Stimulated activated CD8-positive, alpha-beta memory T cell treated with anti-CD3 and anti-CD28 coated beads, Interleukin-7, amount 100 ng/mL, for 1 hour (primary cell): ENCODE results near the gene CHST8.

ENCODE experiments used
- DNase-seq, 2 donors: peaks; one replicate each; pipeline ENCODE4 v3.0.0-alpha.2; 2020; ENCODE audit warnings: low read depth in 2 of 2

CHST8 gene

GRCh38 chr19:33673258-33673875 is 51.6 kb downstream of the CHST8 start:
- DNase-seq, result no peak

DNA sequence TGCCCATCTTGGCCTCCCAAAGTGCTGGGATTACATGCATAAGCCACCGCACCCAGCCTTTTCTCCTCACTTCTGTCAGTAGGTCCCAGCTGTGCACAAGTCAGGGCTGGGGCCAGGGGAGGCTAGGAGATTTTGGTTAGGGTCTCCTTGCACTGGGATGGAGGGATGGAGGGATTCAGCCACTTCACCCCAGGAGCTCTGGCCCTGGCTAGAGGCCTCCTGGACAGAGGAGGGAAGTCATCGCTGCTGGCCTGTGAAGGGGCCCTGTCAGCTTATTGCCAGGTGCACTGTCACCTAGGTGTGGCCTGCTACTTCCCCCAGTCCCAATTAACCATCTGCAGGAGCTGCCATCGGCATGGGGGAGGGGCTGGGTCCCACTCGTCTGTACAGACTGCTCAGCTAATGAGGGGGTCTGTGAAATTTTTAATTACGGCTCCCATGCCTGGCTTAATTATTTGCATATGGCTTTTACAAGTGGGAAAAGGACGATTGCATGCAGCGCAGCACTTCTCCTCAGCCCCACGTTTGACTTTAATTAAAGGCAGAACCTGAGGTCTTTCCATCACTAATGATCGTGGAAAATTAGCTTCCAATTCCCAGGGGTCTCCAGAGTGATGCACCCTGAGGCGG is 52.4 kb downstream of the CHST8 start:
- DNase-seq, result no peak

DNA sequence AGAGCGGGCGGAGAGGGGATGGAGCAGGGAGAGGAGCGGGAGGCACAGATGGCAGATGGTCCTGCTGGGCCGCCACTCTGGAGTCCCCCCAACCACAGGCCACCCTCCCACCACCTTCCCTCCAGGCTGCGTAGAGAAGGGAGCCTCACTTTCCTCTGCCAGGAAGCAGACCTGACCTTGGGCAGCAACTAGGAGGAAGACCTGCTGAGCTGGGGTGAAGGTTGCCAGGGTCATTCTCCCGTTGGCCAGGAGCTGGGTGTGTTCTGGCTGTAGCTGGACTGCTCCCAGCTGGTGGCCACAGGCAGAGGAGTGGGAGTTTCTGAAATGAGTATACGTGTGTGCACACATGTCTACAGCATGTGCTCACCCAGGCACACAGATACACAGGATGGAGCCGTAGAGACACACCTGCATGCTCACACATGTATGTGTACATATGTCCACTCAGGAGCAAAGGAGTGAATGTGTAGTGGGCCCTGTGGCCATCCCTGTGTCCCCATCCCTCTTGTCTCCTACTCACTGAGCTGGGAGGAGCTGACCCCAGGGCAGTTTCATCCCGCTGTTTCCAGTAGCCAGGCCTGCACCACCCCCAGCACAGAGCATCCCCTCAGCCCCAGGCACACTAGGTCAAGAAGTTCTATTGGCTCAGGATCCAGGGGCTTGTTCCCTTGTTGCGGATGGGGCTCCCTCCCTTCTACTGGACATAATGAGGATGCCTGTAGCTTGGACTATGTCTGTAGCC is 53.0 kb downstream of the CHST8 start:
- no peak for DNase-seq

- DNase-seq, result no peak
Observed at GRCh38 chr19:33675501-33676124, 53.9 kb downstream of the CHST8 start.

DNA sequence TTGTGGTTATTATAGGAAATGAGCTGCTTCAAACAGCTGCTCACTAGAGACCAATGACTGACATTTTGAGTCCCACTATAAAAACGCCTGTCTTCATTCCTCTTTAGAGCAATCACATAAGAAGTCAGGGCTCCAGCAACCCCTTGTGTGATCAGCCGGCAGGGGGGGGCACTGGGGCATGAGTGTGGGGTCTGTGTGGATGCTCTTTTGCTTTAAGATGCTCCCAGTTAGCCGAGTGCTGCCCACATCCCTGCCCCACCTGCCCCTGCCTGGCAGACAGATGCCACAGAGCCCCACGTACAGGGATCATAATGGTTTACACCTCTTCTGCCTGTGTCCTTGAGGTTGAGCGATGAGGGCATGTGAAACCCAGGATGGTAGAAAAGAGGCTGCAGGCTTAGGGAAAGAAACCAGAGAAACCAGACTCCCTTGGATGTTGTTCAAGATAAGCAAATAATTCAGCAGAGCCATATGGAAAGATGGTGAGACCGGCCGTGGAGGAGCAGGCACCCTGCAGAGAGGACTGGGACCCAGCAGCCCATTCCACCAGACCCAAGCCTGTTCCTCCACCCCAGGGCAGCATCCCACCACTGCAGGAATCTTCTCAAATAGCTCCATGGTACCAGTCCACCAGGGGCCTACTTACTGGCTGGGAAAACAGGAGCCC is 55.4 kb downstream of the CHST8 start:
- no peak for DNase-seq

DNA sequence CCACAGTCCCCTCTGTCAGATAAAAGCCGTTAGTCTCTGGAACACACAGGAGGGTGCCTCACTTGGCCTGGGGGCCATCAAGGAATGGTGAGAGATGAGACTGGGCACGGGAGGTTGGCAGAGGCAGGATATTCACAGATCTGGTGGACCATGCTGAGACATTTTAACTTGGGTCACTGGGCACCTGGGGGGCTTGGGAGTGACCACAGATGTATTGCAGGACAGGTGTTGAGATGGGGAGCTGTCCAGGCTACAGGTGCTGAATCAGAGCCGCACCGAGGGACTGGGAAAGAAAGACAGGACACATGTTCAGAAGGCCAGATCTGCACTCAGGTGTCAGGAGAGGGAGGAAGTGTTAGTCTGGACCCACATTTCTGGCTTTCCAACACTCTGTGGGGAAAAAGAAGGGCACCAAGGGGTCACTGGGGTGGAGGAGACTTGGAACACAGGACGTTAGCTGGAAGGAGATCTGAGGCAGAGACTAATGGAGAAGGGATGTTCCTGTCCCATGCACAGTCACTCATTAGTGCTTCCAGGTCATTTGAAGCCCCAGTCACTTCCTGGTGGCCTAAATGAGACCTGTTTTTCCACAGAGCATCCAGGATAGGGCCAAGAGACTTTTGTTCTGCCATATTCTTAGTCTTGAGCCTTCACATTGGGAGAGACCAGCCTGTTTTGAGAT is 56.1 kb downstream of the CHST8 start:
- DNase-seq, result no peak

DNA sequence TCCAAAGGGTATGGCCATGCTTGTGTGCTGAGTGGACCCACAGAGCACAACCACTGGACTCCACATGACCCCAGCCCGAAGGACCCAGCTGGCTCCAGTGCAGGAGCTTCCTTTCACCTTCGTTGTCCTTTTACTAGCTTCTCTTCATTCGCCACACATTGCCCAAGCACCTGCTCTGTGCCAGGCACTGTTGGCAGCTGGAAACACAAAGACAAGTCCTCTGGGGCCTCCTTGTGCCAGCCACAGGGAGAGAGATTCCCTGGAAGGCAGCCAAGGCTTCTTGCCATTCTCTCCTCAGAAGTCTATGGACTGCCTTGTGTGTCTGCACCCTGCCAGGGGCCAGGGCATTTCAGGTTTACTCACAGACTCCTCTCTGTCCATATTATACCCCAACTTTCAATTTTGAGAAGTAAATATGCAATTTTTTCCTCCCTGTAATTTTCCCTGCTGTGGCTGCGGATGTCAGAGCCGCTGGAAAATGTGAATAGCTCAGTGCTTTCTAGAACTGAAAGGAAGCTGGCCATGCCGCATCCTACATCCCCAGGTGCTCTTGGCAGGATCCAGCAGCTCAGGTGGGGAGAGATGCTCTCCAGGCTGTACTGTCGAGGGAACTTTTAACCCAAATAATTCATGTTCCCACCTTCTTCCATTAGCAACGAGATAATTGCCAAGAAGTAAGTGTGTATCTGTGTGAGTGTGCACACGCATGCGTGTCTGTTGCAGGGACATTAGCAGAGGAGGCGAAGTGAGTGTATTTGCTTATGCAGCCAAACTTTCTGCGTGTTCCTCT is 57.2 kb downstream of the CHST8 start:
- no peak for DNase-seq

GRCh38 chr19:33679696-33680095 is 57.9 kb downstream of the CHST8 start:
- no peak for DNase-seq

- DNase-seq, result no peak
Observed at GRCh38 chr19:33681081-33681680, 59.4 kb downstream of the CHST8 start.

GRCh38 chr19:33683881-33684537 is 62.3 kb downstream of the CHST8 start:
- no peak for DNase-seq

DNA sequence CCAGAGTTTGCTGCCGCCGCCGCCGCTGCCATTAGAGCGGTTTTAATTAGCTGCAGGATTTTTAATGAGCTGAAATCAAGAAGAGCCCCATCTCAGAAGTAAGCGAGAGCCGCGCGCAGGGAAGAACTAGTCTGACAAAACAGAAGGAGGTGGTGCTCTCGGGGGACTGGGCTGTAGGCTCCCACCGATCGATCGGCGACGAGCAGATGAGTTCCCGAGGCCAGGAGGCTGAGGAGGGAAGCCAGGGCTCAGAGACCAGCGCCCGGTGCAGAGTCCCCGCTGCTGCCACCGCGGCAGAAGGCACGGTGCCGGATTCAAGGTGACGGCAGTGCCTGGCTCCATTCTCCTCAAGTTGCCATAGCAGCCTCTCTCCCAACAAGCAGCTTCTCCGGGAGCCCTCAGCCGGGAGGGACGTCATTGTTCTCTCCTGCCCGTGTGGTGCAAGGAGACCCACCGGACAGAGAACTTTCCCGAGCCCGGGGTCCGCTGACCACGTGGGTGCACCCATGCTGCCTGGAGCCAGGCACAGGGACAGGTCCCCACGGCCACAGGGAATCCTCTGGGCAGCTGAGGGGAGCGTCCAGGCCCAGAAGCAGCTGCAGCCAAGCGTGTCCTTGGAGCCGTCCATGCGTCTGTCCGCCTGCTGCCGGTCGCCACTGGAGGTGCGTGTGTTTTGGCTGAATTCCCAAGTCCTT is 62.9 kb downstream of the CHST8 start:
- no peak for DNase-seq

DNA sequence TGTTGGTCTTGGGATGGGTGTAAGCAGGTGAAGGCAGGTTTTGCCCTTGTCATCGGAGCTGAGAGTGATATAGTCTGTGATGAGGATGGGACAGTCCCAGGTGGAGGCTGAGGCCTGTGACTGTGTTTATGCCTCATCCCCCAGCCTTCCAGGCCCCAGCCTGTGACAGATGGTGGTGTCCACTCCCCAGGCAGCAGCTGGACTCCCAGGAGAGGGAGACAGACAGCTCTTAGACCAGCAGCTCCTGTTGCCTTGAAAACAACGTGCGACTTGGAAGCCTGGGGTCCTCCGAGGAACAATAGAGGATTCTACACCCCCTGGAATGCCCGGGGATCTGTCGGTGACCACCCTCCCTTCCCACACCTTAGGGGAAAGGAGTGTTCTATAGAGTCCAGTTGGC is 63.8 kb downstream of the CHST8 start:
- DNase-seq, result no peak

DNA sequence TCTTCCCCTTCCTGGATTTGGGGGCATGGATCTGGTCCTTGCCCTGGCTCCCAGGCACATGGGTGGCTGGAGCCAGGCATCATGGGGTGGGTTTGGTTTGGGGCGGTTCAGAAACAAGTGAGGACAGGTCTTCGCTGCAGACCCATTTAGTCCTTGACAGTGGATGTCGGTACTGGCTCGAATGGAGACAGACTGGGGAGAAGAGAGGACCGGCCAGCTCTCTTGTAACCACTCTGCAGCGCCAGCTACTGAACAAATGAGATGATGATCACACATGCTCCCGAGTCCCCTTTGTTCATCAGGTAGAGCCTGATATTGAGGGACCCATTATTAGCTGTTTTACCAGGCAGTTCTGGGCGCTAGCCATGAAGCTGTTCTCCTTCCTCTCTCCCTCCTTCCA is 64.5 kb downstream of the CHST8 start:
- DNase-seq, result no peak

DNA sequence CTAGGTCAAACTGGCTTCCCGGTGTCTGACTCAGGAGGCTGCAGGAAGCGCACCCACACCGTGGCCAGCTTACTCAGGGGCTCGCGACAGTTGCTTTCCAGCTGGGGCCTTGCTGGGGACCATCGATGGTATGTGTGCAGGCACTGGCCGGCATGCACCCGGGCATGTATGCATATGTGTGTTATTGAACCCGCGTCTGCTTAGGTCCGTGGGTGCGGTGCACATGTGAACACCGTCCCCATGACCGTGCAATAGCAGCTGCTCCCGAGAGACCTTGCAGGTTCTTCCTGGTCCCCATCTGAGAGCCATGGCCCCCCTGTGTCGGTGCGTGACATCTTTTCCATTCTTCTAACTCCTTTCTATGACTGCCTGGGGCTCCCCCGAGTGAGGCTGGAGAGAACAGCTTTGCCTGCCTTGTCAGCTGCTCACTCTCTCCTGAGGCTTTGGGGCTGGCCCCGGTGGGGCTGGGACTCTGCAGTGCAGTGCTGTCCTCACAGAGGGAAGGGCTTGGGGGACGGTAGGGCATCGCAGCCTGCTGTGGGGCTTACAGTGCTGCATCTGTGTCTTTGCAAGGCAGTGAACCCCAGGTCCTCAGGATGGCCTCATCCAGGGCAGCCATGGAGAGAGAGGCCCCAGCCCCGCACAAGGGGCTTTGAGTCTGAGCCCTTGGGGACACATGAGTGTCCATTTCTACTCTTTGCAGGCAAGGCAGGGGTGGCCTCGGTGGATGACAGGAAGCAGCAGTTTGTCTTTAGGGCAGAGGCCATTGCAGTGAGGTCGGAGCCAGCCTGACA is 65.1 kb downstream of the CHST8 start:
- no peak for DNase-seq

DNA sequence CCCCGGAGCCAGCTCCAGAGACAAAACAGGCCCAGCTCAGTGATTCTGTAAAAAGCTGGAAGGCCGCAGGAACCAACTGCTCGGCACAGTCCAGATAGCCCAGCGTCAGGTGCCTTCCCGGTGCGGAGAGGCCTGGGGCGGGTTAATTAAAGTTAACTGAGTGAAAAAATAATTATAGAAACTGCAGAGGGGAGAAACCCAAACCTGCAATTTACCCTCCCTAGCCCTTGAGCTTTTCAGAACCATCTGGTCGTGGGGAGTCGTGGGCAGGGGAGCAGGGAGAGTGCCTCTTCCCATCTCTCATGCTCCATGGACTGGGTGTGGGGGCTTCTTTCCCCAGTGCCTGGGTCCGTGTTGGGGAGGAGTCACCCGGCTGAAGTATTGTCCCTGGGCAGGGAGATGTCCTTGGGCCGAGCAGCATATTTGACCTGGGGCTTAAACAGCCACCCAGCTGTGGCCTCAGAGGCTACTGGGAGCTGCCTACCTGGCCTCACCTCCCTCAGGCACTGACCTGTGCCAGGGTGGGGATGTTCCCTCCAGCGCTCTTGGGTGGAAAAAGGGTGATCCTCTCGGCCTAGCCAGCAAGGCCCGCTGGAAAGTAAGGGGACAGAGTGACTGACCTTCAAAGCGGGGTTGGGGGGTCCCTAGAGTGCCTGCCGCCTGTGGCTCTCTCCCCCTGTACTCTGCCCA is 65.9 kb downstream of the CHST8 start:
- DNase-seq, result no peak

- DNase-seq, result no peak
Observed at GRCh38 chr19:33688171-33688992, 66.6 kb downstream of the CHST8 start.
